NCI-H2107 (cell line): ENCODE data around the gene MFSD2A.
A peak's percentile ranks its signal among the peaks of the same experiment; 100 is the strongest.
"Not testable (repeated sequence)": the region's sequence is repeated elsewhere in the genome, so short reads cannot be mapped to it uniquely, and the experiment has no call there.

ENCODE experiments used
- DNase-seq: peaks from one replicate; lab custom pipeline; 2025; lab: John Stamatoyannopoulos, UW

MFSD2A gene

GRCh38 chr1:39954870-39955546, at the start of gene MFSD2A:
Gene MFSD2A (plus strand): TSS chr1:39955145. CDS start chr1:39955293, 148 bp downstream.
- DNase-seq = peak; percentile 100

- no peak for DNase-seq
Observed at GRCh38 chr1:39905172-39905571, 49.8 kb upstream of the MFSD2A start.

GRCh38 chr1:39907528-39908453, 47.2 kb upstream of the MFSD2A start:
- DNase-seq = no peak

GRCh38 chr1:39908534-39908933, 46.4 kb upstream of the MFSD2A start:
- DNase-seq = no peak

- no peak for DNase-seq
Observed at GRCh38 chr1:39910263-39910662, 44.7 kb upstream of the MFSD2A start.

GRCh38 chr1:39913136-39913535, 41.8 kb upstream of the MFSD2A start:
- not testable (repeated sequence) for DNase-seq

GRCh38 chr1:39915499-39916129, 39.3 kb upstream of the MFSD2A start:
- DNase-seq = no peak

GRCh38 chr1:39917825-39918224, 37.1 kb upstream of the MFSD2A start:
- no peak for DNase-seq

- peak; percentile 100 for DNase-seq
Observed at GRCh38 chr1:39919545-39919944, 35.4 kb upstream of the MFSD2A start.

- no peak for DNase-seq
Observed at GRCh38 chr1:39922251-39922688, 32.7 kb upstream of the MFSD2A start.

- DNase-seq = no peak
Observed at GRCh38 chr1:39925721-39926342, 29.1 kb upstream of the MFSD2A start.

GRCh38 chr1:39926343-39926793, 28.6 kb upstream of the MFSD2A start:
- DNase-seq = peak; percentile 95

GRCh38 chr1:39926820-39927219, 28.1 kb upstream of the MFSD2A start:
- peak; percentile 93 for DNase-seq

- DNase-seq = no peak
Observed at GRCh38 chr1:39927538-39927937, 27.4 kb upstream of the MFSD2A start.

GRCh38 chr1:39928809-39929587, 25.9 kb upstream of the MFSD2A start:
- no peak for DNase-seq

- no peak for DNase-seq
Observed at GRCh38 chr1:39933956-39934941, 20.7 kb upstream of the MFSD2A start.

GRCh38 chr1:39936724-39937491, 18.0 kb upstream of the MFSD2A start:
- no peak for DNase-seq

GRCh38 chr1:39938856-39939255, 16.1 kb upstream of the MFSD2A start:
- DNase-seq = no peak

GRCh38 chr1:39940253-39940652, 14.7 kb upstream of the MFSD2A start:
- DNase-seq = no peak
